HG02678 (cell line): ENCODE measurements around the gene PFKFB4.
A peak's percentile ranks its signal among the peaks of the same experiment; 100 is the strongest.
"Not testable (repeated sequence)": the region's sequence is repeated elsewhere in the genome, so short reads cannot be mapped to it uniquely, and the experiment has no call there.

Experiments used
- ATAC-seq: cut with Tn5 transposase; IDR thresholded peaks from one replicate; pipeline ENCODE4 v1.9.1; 2021; ENCODE audit warnings: mild to moderate bottlenecking, moderate library complexity; ENCODE audit not compliant: unreplicated experiment

PFKFB4 gene

DNA sequence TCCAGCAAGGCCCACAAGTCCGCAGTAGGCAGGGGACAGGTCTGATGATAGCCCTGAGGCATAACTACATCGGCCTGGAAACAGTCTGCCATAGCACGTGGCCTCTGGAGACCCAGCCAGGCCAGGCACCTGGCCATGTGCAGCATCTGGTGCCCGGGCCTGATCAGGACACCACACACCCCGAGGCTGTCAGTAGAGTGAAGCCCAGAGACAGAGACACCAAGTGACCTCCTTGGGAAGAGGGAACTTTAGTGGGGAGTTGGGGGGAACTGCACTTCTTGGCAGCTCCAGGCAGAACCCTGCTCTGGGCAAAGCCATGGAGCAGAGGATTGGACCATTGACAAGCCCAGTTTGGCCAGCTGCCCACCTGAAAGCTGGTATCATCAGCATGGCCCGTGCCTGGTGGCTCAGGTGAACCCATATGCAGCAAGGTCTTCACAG is 53.9 kb downstream of the PFKFB4 start:
- no peak for ATAC-seq

GRCh38 chr3:48502121-48502520 is 54.5 kb downstream of the PFKFB4 start:
- no peak for ATAC-seq

DNA sequence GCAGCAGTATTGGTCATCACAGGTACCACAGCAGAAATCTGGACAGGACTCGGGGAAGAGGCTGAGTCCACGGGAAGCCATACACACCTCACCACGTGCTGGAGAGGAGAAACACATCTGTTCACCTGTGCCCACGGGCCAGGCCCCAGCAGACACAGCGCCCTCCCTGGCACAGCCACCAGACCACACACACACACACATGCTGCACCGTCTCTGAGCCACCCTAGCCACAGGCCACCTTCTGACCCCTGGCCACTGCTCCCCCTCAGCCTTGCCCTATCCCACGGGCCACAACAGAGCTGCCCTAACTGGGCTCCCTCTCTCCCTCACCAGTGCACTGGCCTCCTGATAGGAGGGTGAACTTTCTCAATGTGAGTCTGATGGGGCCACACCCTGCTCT is 55.4 kb downstream of the PFKFB4 start:
- ATAC-seq, result no peak

DNA sequence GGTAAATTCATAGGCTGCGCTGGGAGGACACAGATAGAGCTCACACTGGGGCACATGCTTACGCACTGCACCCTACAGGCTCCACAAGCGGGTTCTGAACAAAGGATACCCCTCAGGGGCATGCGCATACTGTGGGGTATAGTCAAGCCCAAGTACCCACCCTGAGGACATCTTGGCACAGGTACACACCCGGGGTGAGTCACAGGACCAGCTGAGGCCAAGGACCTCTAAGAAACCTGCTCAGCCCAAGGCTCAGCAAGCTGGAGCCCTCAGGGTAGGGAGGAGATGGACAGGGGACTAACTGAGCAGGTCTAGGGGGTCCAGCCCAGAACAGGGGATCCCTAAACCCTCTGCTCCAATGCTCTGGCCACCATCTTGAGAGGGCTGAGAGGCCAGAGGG is 55.9 kb downstream of the PFKFB4 start:
- no peak for ATAC-seq

DNA sequence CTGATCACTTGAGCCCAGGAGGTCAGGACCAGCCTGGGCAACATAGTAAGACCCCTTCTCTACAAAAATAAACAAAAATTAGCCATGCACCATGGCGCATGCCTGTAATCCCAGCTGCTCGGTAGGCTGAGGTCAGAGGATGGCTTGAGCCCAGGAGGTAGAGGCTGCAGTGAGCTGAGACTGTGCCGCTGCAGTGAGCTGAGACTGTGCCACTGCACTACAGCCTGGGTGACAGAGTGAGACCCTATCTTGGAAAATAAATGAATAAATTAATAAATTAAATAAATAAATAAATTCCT is 63.5 kb downstream of the PFKFB4 start:
- ATAC-seq, result no peak

DNA sequence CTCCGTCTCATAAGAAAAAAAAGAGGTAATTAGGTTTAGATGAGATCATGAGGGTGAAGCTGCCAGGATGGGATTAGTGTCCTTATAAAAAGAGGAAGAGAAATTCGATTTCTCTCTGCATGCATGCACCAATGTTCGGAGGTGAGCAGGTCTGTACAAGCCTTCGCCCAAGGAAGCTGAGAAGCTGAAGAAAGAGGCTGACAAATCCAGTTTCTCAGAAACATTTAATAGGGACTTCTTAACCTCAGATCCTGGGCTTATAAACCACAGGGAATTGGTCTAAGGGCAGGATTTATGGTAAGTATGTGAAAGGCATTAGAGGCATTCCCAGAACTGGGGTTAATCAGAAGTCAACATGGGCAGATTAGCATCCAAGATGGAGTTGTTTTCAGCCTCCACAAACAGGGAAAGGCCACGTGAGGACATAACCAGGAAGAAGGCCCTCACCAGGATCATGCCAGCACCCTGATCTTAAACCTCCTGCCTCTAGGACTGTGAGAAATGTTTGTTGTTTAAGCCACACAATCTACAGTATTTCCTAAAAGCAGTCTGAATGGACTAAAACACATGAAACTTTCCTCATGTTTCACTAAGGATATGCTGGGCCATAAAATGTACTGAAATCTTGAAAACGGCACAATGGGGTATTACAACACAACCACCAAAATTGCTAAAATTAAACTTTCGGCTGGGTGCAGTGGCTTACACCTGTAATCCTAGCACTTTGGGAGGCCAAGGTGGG is 64.0 kb downstream of the PFKFB4 start:
- ATAC-seq, result no peak

DNA sequence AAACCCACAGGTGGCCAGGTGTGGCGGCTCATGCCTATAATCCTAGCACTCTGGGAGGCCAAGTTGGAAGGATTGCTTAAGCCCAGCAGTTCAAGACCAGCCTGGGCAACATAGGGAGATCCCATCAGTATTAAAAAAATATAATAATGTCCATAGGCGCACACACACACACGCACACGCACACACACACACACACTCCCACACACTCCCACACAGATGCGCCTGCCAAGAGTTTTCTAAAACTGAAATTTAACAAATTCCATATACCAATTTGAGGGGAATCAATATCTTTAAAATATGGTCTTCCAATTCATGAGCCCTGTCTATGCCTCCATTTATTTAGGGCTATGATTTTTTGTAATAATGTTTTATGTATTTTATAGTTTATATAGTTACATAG is 69.7 kb downstream of the PFKFB4 start:
- ATAC-seq, result no peak

DNA sequence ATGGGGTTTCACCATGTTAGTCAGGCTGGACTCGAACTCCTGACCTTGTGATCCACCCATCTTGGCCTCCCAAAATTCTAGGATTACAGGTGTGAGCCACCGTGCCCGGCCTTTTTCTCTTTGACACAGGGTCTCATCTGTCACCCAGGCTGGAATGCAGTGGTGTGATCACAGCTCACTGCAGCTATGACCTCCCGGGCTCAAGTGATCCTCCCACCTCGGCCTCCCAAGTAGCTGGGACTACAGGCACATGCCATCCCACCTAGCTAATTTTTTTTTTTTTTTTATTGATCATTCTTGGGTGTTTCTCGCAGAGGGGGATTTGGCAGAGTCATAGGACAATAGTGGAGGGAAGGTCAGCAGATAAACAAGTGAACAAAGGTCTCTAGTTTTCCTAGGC is 73.8 kb downstream of the PFKFB4 start:
- not testable (repeated sequence) for ATAC-seq

GRCh38 chr3:48480891-48481290 is 75.7 kb downstream of the PFKFB4 start:
- not testable (repeated sequence) for ATAC-seq

DNA sequence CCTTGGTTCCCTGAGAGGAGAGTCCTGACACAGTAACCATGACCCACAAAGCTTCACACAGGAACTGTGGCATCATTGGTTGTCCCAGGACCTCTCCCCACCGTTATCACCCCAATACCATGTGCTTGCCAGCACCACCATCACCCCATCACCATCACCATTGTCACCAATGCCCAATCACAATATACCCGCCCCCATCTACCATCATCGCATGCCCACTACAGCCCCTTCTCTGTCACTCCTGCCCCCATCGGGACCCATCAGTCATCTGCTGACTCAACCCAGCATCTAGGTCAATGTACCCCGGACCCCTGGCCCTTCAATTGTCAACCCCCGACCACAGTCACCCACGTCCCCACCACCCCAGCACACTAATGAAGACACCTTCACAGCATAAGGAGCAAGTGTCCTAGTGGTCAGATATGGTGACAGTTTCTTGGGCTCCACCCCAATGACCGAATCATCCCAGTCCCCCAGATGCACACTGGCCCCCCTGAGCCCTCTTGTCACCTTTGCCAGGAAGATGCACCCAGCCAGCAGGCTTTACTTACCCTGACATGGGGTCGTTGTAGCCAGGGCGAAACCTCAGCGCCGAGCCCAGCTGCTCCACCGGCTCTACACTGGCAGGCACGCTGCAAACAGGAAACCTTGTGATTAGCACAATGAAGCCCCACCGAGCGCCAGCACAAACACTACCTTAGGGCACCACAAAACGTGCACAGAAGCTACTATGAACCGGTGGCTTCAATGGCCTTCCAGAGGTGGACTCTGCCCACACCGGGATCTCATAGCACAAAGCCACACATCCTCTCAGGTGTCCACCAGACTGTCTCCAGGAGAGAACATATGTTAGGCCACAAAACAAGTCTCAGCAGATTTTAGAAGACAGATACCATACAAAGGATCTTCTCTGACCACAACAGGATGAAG is 77.7 kb downstream of the PFKFB4 start:
- ATAC-seq, result peak; percentile 43

GRCh38 chr3:48477959-48478520 is 78.6 kb downstream of the PFKFB4 start:
- no peak for ATAC-seq

DNA sequence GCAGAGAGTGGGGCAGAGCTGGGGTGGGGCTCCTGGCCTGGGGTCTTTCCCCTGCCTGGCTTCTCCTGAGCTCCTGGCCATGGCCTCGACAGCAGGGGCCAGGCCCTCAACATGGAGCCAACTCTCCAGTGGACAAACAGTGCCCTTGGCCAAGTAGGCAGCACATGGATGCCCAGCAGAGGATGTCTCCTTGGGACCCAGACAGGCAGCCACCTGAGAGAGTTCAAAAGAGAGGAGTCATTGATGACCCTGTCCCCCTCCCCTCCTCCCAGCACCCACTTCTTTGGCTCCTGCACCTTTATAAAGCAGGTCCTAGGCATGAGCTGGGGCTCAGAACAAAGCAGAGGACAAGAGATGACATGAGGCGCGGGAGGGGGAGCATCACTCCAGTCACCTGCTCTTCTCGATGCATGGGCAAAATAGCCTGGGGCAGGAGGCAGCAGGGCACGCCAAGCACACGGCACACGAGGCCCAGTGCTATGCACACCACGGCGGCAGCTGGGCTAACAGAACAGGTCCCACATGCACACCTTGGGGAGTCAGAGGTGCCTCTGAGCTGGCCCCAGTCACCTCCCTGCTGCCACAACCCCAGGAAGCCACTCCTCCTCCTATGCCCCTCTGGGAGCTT is 80.1 kb downstream of the PFKFB4 start:
- no peak for ATAC-seq

GRCh38 chr3:48475188-48475587 is 81.4 kb downstream of the PFKFB4 start:
- no peak for ATAC-seq

- no peak for ATAC-seq
Observed at GRCh38 chr3:48474619-48475018, 82.0 kb downstream of the PFKFB4 start.

- not testable (repeated sequence) for ATAC-seq
Observed at GRCh38 chr3:48474031-48474430, 82.6 kb downstream of the PFKFB4 start.

DNA sequence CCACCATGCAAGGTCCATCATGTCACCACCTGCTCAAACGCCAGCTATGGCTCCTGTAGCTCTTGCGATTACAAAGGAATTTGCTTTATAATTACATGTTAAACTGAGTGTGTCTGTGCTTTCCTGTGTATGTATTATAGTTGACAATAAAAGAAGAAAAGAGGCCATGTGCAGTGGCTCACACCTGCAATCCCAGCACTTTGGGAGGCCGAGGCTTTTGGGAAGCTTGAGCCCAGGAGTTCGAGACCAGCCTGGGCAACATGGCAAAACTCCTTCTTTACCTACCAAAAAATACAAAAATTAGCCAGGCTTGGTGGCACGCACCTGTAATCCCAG is 83.0 kb downstream of the PFKFB4 start:
- ATAC-seq, result no peak

GRCh38 chr3:48472923-48473616 is 83.5 kb downstream of the PFKFB4 start:
- ATAC-seq, result peak; percentile 77

DNA sequence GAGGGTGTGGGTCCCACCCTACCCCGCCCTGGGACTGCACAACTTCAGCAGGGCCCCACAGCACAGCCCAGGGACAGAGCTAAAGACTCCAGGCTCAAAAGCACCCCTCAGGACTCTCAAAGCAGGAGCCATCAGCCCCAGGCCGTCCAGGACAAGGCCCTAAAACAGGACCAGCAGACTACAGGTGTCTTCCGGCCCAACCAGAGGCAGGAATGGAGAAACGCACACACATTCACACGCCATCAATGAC is 84.0 kb downstream of the PFKFB4 start:
- ATAC-seq, result no peak

DNA sequence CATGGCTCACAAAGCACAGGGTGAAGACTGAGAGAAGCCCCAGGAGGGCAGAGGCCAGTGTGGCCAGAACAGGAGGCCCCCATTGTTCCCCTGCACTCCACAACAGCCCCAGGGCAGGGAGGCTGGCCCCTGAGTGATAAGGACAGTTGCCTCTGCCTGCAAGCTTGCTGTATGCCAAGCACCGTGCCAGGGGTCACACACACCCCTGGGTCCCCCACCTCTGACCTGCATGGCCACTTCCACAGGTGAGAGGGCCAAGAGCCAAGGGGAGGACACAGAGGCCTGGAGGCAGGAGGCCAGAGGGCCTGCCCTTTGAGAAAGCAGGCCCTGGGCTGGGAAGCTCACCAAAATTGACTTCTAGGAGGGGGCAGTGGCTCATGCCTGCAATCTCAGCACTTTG is 86.3 kb downstream of the PFKFB4 start:
- ATAC-seq, result no peak

DNA sequence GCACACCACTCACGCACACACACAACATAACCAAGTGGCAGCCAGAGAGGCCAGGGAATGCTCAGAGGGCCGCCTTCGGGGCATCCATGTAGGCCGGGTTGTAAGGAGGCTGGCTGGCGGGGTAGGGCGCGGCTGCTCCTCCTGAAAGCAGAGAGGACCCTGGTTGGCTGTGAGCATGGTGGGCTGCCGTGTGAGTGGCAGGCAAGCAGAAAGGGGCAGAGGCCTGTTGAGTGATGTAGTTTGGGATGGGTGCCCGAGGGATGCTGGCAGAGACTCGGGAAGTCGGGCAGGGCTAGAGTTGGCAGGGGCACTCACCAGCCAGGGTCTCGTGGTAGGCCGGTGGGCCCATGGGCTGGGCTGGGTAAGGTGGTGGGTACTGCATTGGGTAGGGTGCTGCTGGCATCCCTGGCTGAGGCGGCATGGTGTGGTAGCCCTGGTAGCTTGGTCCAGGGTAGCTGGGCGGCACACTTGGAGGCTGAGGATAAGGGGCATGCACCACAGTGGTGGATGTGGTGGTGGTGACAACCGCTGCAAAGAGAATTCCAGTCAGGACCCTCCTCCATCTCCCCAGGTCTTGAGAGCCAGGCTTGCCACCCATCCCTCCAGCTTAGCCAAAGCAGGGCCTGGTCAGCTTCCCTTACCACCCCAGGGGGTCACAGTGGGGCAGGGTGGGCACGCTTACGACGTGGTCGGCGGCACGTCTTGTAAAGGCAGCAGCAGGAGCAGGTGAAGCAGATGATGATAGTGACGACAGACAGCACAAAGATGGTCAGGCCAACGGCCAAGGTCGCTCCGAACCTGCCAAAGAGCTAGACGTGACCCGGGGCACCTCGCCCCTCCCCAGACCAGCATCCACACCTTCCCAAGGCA is 87.3 kb downstream of the PFKFB4 start:
- no peak for ATAC-seq
